ENCODE measurements around the gene MEF2D.

DNA sequence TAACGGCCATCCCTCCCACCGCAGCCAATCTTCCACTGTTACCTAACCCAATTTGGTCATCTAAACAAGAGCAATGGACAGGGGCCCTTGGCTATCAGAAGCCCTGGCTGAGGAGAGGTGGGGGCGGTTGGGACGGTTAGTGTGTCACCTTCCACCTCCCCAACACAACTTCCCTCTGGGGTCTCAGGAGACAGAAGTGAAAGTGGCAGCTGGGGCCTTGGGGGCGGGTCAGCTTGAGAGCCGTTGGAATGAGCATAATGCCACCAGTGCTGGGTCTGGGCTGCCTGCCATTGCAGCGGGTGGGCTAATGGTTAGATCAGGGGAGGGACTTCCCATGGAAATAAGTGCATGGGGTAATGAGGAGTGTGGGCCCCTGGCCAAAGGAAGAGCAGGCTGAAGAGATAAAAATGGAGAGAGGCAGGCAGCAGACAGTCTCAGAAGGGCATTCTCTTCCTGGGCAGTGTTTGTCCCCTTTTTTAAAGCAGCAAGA, 7.9 kb downstream of the MEF2D start:
- TF ChIP-seq, protein P1, sequence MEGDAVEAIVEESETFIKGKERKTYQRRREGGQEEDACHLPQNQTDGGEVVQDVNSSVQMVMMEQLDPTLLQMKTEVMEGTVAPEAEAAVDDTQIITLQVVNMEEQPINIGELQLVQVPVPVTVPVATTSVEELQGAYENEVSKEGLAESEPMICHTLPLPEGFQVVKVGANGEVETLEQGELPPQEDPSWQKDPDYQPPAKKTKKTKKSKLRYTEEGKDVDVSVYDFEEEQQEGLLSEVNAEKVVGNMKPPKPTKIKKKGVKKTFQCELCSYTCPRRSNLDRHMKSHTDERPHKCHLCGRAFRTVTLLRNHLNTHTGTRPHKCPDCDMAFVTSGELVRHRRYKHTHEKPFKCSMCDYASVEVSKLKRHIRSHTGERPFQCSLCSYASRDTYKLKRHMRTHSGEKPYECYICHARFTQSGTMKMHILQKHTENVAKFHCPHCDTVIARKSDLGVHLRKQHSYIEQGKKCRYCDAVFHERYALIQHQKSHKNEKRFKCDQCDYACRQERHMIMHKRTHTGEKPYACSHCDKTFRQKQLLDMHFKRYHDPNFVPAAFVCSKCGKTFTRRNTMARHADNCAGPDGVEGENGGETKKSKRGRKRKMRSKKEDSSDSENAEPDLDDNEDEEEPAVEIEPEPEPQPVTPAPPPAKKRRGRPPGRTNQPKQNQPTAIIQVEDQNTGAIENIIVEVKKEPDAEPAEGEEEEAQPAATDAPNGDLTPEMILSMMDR (IDR thresholded peaks at IDR 0.05; ENCODE audit: low read depth, low read length), result no peak
- TF ChIP-seq EZH2phosphoT487 (IDR thresholded peaks at IDR 0.05; ENCODE audit: low read depth), result no peak

Measured in OCI-LY3 (cell line).